Neural progenitor cell (in vitro differentiated cells): ENCODE results near the gene PTPRK. TPM values are rescaled to one million over a fixed set of nuclear protein-coding genes. Genes with fewer than 3 reads are reported as not detected.

Experiments
- DNase-seq: peaks from one replicate; pipeline ENCODE4 v3.0.0-alpha.2; 2016; ENCODE audit warnings: low spot score
- H2AFZ ChIP-seq: fragments of 200-600 bp; sonication (generic); replicated peaks from 2 replicates; pipeline ENCODE4 v1.6.1; 2016; ENCODE audit warnings: antibody characterized with exemption
- H3F3A ChIP-seq: fragments of 200-600 bp; sonication (generic); 2 replicates; pipeline ENCODE4 v1.6.1; 2016; ENCODE audit warnings: antibody characterized with exemption, low read depth
- H3K27ac ChIP-seq: fragments of 200-600 bp; sonication (generic); 2 replicates; pipeline ENCODE4 v1.5.1; 2016; ENCODE audit warnings: mild to moderate bottlenecking
- H3K27me3 ChIP-seq: fragments of 200-600 bp; sonication (generic); 2 replicates; pipeline ENCODE4 v1.6.1; 2016; ENCODE audit warnings: mild to moderate bottlenecking, moderate library complexity
- H3K36me3 ChIP-seq: fragments of 200-600 bp; sonication (generic); 2 replicates; pipeline ENCODE4 v1.5.1; 2016
- H3K4me1 ChIP-seq: fragments of 200-600 bp; sonication (generic); 2 replicates; pipeline ENCODE4 v1.6.1; 2016; ENCODE audit warnings: mixed run types
- H3K4me2 ChIP-seq: fragments of 200-600 bp; sonication (generic); 2 replicates; pipeline ENCODE4 v1.6.1; 2016
- H3K4me3 ChIP-seq: fragments of 200-600 bp; sonication (generic); 2 replicates; pipeline ENCODE4 v1.5.1; 2016
- H3K79me2 ChIP-seq: fragments of 200-600 bp; sonication (generic); 2 replicates; pipeline ENCODE4 v1.6.1; 2016; ENCODE audit warnings: low read depth
- H3K9ac ChIP-seq: fragments of 200-600 bp; sonication (generic); 2 replicates; pipeline ENCODE4 v1.6.1; 2016
- H3K9me3 ChIP-seq: fragments of 200-600 bp; sonication (generic); 2 replicates; pipeline ENCODE4 v1.5.1; 2016; ENCODE audit warnings: low read depth
- H4K20me1 ChIP-seq: fragments of 200-600 bp; sonication (generic); 2 replicates; pipeline ENCODE4 v1.6.1; 2016; ENCODE audit warnings: low read depth
- H3K27ac Mint-ChIP-seq: 3 replicates; pipeline ENCODE4 v1.8.0; 2021; ENCODE audit warnings: mixed read lengths
- H3K27me3 Mint-ChIP-seq: 2 replicates; pipeline ENCODE4 v1.8.0; 2022; ENCODE audit warnings: low read depth, mild to moderate bottlenecking, inconsistent platforms, moderate library complexity, mixed read lengths; ENCODE audit not compliant: insufficient read depth
- H3K36me3 Mint-ChIP-seq: 3 replicates; pipeline ENCODE4 v1.8.0; 2021; ENCODE audit warnings: mixed read lengths
- H3K4me1 Mint-ChIP-seq: 3 replicates; pipeline ENCODE4 v1.8.0; 2021; ENCODE audit warnings: mixed read lengths
- H3K4me3 Mint-ChIP-seq: 3 replicates; pipeline ENCODE4 v1.8.0; 2021; ENCODE audit warnings: mild to moderate bottlenecking, moderate library complexity, mixed read lengths
- H3K9me3 Mint-ChIP-seq: 3 replicates; pipeline ENCODE4 v1.8.0; 2020; ENCODE audit warnings: mixed read lengths
- EZH2 ChIP-seq: fragments of 200-600 bp; sonication (generic); IDR thresholded peaks from 2 replicates; pipeline ENCODE4 v1.6.1; 2017; ENCODE audit warnings: antibody characterized with exemption, mild to moderate bottlenecking, moderate library complexity
- EZH2phosphoT487 ChIP-seq: fragments of 200-600 bp; sonication (generic); IDR thresholded peaks from 2 replicates; pipeline ENCODE4 v1.6.1; 2017; ENCODE audit warnings: antibody characterized with exemption
- total RNA-seq: library from RNA; depleted of rRNA; stranded (reverse); fragments of >200 nt; gene quantifications from 2 replicates; pipeline ENCODE4 v1.2.3, GENCODE V29; 2015; ENCODE audit warnings: low replicate concordance
- TF ChIP-seq, protein P1 (sequence below): fragments of 200-600 bp; sonication (generic); IDR thresholded peaks from 2 replicates; pipeline ENCODE4 v1.5.1; 2017; ENCODE audit warnings: antibody characterized with exemption, mild to moderate bottlenecking

PTPRK gene
- total RNA-seq, 1 donor from 2014 or later, result 35.0 TPM

DNA sequence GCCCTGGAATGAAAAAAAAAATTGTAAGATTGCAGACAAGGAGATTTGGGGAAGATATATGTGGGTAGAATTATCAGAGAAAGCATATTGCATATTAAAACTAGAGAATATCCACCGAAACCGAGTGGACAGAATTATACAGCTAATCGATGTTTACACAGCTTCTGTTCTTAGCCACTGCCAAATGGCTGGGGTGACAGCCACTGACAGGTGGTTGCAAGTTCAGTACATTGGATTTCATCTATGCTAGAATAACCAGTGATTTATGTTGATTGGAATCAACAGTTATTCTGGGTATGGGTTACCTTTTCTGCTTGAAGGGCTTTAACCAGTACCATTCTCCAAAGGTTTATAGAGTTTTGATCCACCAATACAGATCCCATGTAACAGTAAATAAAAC lies 571.1 kb downstream of the PTPRK start:
- H3K4me1 ChIP-seq, result no peaks in the 10 kb centered on the region
- H3K27me3 ChIP-seq, result no peaks in the 10 kb centered on the region
- no peaks in the 10 kb centered on the region for H3F3A ChIP-seq
- DNase-seq, result no peak
- Mint-ChIP-seq H3K4me1 (no peaks in the 10 kb centered on the region), H3K27me3 (peaks cover 2% of the 10 kb centered on the region), H3K27ac (no peak overlapping the region), H3K4me3 (no peak overlapping the region), H3K36me3 (no peaks in the 10 kb centered on the region), H3K9me3 (no peaks in the 10 kb centered on the region)
- H3K4me2 ChIP-seq, result no peak overlapping the region
- TF ChIP-seq, protein P1, sequence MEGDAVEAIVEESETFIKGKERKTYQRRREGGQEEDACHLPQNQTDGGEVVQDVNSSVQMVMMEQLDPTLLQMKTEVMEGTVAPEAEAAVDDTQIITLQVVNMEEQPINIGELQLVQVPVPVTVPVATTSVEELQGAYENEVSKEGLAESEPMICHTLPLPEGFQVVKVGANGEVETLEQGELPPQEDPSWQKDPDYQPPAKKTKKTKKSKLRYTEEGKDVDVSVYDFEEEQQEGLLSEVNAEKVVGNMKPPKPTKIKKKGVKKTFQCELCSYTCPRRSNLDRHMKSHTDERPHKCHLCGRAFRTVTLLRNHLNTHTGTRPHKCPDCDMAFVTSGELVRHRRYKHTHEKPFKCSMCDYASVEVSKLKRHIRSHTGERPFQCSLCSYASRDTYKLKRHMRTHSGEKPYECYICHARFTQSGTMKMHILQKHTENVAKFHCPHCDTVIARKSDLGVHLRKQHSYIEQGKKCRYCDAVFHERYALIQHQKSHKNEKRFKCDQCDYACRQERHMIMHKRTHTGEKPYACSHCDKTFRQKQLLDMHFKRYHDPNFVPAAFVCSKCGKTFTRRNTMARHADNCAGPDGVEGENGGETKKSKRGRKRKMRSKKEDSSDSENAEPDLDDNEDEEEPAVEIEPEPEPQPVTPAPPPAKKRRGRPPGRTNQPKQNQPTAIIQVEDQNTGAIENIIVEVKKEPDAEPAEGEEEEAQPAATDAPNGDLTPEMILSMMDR, result no peak
- TF ChIP-seq EZH2phosphoT487 (no peak), EZH2 (no peak)
- no peaks in the 10 kb centered on the region for H3K79me2 ChIP-seq
- no peaks in the 10 kb centered on the region for H4K20me1 ChIP-seq
- no peak overlapping the region for H3K4me3 ChIP-seq
- no peak overlapping the region for H3K9ac ChIP-seq
- H3K36me3 ChIP-seq, result no peaks in the 10 kb centered on the region
- no peaks in the 10 kb centered on the region for H3K9me3 ChIP-seq
- no peak overlapping the region for H3K27ac ChIP-seq
- H2AFZ ChIP-seq, result no peak overlapping the region

DNA sequence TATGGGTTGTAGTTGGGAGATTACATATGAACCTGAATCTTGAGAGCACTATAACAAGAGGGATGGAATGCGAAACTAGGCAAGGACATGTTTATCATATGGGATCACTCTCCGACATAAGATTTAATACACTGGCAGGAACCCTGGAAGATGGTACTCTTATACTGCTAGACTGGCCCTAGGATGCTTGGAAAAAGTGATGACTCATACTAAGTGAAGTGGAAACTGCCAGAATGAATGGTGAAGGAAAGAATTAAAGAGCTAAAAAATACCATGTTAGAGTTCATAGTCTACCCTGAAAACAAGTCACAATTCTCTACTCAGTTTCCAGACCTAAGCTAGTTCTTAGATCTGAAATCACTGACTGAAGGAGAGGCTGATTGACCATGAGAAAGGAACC lies 574.0 kb downstream of the PTPRK start:
- Histone ChIP-seq H3K27ac (no peak overlapping the region), H3K9me3 (no peaks in the 10 kb centered on the region), H3K79me2 (no peaks in the 10 kb centered on the region), H3K27me3 (no peaks in the 10 kb centered on the region), H3K9ac (no peak overlapping the region), H2AFZ (no peak overlapping the region), H4K20me1 (no peaks in the 10 kb centered on the region), H3F3A (no peaks in the 10 kb centered on the region), H3K36me3 (no peaks in the 10 kb centered on the region), H3K4me3 (no peak overlapping the region), H3K4me1 (no peaks in the 10 kb centered on the region), H3K4me2 (no peak overlapping the region)
- Mint-ChIP-seq H3K36me3 (no peaks in the 10 kb centered on the region), H3K27me3 (peaks cover 2% of the 10 kb centered on the region), H3K4me1 (peaks cover under 1% of the 10 kb centered on the region), H3K4me3 (no peak overlapping the region), H3K27ac (no peak overlapping the region), H3K9me3 (no peaks in the 10 kb centered on the region)
- no peak for DNase-seq
- TF ChIP-seq, protein P1, result no peak
- TF ChIP-seq EZH2phosphoT487 (no peak), EZH2 (no peak)

DNA sequence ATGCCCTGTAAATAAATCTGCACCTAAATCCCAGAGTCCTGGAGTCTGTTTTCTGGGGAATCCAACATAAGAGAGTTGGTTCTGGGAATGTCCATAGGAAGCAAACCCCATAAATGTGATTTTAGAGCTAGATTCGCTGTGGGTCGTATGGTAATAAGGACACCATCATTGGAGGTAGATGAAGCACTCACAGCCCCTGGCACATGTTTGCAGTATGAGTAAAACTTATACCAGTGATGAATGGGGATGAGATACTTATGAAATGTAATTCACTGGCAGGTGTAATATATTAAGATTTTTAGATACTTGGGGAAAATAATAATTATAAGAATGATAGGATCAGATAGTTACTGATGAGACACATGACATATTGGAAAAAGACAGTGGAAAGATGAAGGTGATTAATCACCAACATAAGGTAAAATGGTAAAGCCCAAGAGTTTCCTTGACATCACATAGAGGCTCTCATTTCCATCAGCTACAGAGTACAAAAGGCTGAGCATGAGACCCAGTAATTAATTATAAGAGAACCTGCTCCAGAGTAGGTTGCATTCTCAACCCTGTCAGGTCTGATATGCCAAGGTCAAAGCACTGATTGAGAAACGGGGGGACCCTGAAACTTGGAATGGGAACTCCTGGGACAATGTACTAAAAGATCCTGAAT lies 574.8 kb downstream of the PTPRK start:
- H3K4me3 ChIP-seq, result no peak overlapping the region
- Mint-ChIP-seq H3K9me3 (no peaks in the 10 kb centered on the region), H3K4me1 (peaks cover 5% of the 10 kb centered on the region), H3K36me3 (no peaks in the 10 kb centered on the region), H3K27me3 (peaks cover 2% of the 10 kb centered on the region), H3K27ac (no peak overlapping the region), H3K4me3 (no peak overlapping the region)
- H4K20me1 ChIP-seq, result no peaks in the 10 kb centered on the region
- no peaks in the 10 kb centered on the region for H3K36me3 ChIP-seq
- no peaks in the 10 kb centered on the region for H3K9me3 ChIP-seq
- no peak overlapping the region for H3K9ac ChIP-seq
- no peak overlapping the region for H3K27ac ChIP-seq
- no peak for DNase-seq
- H3K4me1 ChIP-seq, result no peaks in the 10 kb centered on the region
- no peak for TF ChIP-seq EZH2phosphoT487
- TF ChIP-seq, protein P1, result no peak
- TF ChIP-seq EZH2, result no peak
- H3K27me3 ChIP-seq, result no peaks in the 10 kb centered on the region
- no peaks in the 10 kb centered on the region for H3K79me2 ChIP-seq
- no peaks in the 10 kb centered on the region for H3F3A ChIP-seq
- no peak overlapping the region for H2AFZ ChIP-seq
- no peak overlapping the region for H3K4me2 ChIP-seq
